Neural cell (in vitro differentiated cells): ENCODE measurements around the gene CCNO. TPM values are rescaled to one million over a fixed set of nuclear protein-coding genes. Genes with fewer than 3 reads are reported as not detected.

Source experiments
- H2AFZ ChIP-seq: fragments of 200-600, 300-800 bp; sonication (generic), shearing (Covaris generic); 2 replicates; pipeline ENCODE4 v1.6.0; 2014; ENCODE audit warnings: low read depth, mild to moderate bottlenecking, antibody characterized with exemption, low read length, moderate library complexity
- H3F3A ChIP-seq: fragments of 200-600 bp; shearing (Covaris generic); 2 replicates; pipeline ENCODE4 v1.6.1; 2016; ENCODE audit warnings: mild to moderate bottlenecking, moderate library complexity, mixed read lengths, antibody characterized with exemption, low read length; ENCODE audit not compliant: insufficient read depth, poor library complexity, severe bottlenecking
- H3K27ac ChIP-seq: fragments of 200-600, 300-800 bp; sonication (generic), shearing (Covaris generic); 2 replicates; pipeline ENCODE4 v1.5.1; 2014; ENCODE audit warnings: mild to moderate bottlenecking, low read length, moderate library complexity
- H3K27me3 ChIP-seq: fragments of 300-800, 200-600 bp; sonication (generic), shearing (Covaris generic); 2 replicates; pipeline ENCODE4 v1.6.0; 2014; ENCODE audit warnings: mild to moderate bottlenecking, low read depth, low read length, moderate library complexity; ENCODE audit not compliant: insufficient read depth
- H3K36me3 ChIP-seq: fragments of 300-800, 200-600 bp; sonication (generic), shearing (Covaris generic); 2 replicates; pipeline ENCODE4 v1.5.1; 2014; ENCODE audit warnings: mild to moderate bottlenecking, antibody characterized with exemption, low read length, moderate library complexity; ENCODE audit not compliant: insufficient read depth
- H3K4me2 ChIP-seq: fragments of 300-800, 200-600 bp; sonication (generic), shearing (Covaris generic); 2 replicates; pipeline ENCODE4 v1.6.0; 2014; ENCODE audit warnings: mild to moderate bottlenecking, low read length
- H3K4me3 ChIP-seq: fragments of 300-800, 200-600 bp; sonication (generic), shearing (Covaris generic); 2 replicates; pipeline ENCODE4 v1.5.1; 2014; ENCODE audit warnings: mild to moderate bottlenecking, low read length, moderate library complexity
- H3K79me2 ChIP-seq: fragments of 200-600 bp; shearing (Covaris generic); replicated peaks from 2 replicates; pipeline ENCODE4 v1.6.0; 2014; ENCODE audit warnings: mild to moderate bottlenecking, low read length, moderate library complexity; ENCODE audit not compliant: insufficient read depth
- H3K9ac ChIP-seq: fragments of 300-800, 200-600 bp; sonication (generic), shearing (Covaris generic); 2 replicates; pipeline ENCODE4 v1.6.1; 2016; ENCODE audit warnings: mild to moderate bottlenecking, low read length, mixed read lengths
- H3K9me2 ChIP-seq: fragments of 200-600 bp; shearing (Covaris generic); 2 replicates; pipeline ENCODE4 v1.6.1; 2016; ENCODE audit warnings: mild to moderate bottlenecking, low read length, mixed read lengths; ENCODE audit not compliant: insufficient read depth
- H3K9me3 ChIP-seq: fragments of 200-600, 300-800 bp; sonication (generic), shearing (Covaris generic); 2 replicates; pipeline ENCODE4 v1.6.1; 2016; ENCODE audit warnings: mild to moderate bottlenecking, mixed run types, low read length, moderate library complexity, mixed read lengths
- H4K20me1 ChIP-seq: fragments of 200-600 bp; shearing (Covaris generic); 2 replicates; pipeline ENCODE4 v1.6.1; 2016; ENCODE audit warnings: mild to moderate bottlenecking, mixed run types; ENCODE audit not compliant: insufficient read depth
- EP300 ChIP-seq: fragments of 450-650 bp; conservative IDR thresholded peaks from 2 replicates; pipeline ENCODE4 v1.6.1; 2014; ENCODE audit warnings: antibody characterized with exemption, mild to moderate bottlenecking, moderate library complexity; ENCODE audit not compliant: poor library complexity, severe bottlenecking
- EZH2 ChIP-seq: fragments of 200-600, 300-800 bp; shearing (Covaris generic), sonication (generic); IDR thresholded peaks from 2 replicates; pipeline ENCODE4 v1.6.1; 2014; ENCODE audit warnings: antibody characterized with exemption, low read length, borderline replicate concordance, mild to moderate bottlenecking; ENCODE audit not compliant: insufficient read depth, poor library complexity, severe bottlenecking
- MXI1 ChIP-seq: fragments of 450-650 bp; conservative IDR thresholded peaks from 2 replicates; pipeline ENCODE4 v1.6.1; 2014; ENCODE audit warnings: antibody characterized with exemption, mild to moderate bottlenecking; ENCODE audit not compliant: poor library complexity, severe bottlenecking
- POLR2AphosphoS5 ChIP-seq: IDR thresholded peaks from 2 replicates; pipeline ENCODE4 v1.6.1; 2012
- RAD21 ChIP-seq: fragments of 450-650 bp; conservative IDR thresholded peaks from 2 replicates; pipeline ENCODE4 v1.6.1; 2014; ENCODE audit warnings: antibody characterized with exemption, mild to moderate bottlenecking, moderate library complexity
- REST ChIP-seq: IDR thresholded peaks from 2 replicates; pipeline ENCODE4 v1.6.1; 2012; ENCODE audit warnings: borderline replicate concordance
- SMC3 ChIP-seq: fragments of 450-650 bp; conservative IDR thresholded peaks from 2 replicates; pipeline ENCODE4 v1.6.1; 2014; ENCODE audit warnings: antibody characterized with exemption, mild to moderate bottlenecking, moderate library complexity; ENCODE audit not compliant: poor library complexity
- TAF1 ChIP-seq: IDR thresholded peaks from 2 replicates; pipeline ENCODE4 v1.6.1; 2012; ENCODE audit warnings: low read depth
- polyA plus RNA-seq: library from polyadenylated mRNA; depleted of rRNA; stranded (reverse); fragments of >200 nt; gene quantifications from 2 replicates; pipeline ENCODE4 v1.2.3, GENCODE V29; 2014
- TF ChIP-seq, protein P1 (sequence below): fragments of 450-650 bp; IDR thresholded peaks from 2 replicates; pipeline ENCODE4 v1.5.1; 2014; ENCODE audit warnings: antibody characterized with exemption, mild to moderate bottlenecking, moderate library complexity; ENCODE audit not compliant: poor library complexity, severe bottlenecking

CCNO gene
- polyA plus RNA-seq, 1 donor from 2014 or later, result 0.16 TPM

DNA sequence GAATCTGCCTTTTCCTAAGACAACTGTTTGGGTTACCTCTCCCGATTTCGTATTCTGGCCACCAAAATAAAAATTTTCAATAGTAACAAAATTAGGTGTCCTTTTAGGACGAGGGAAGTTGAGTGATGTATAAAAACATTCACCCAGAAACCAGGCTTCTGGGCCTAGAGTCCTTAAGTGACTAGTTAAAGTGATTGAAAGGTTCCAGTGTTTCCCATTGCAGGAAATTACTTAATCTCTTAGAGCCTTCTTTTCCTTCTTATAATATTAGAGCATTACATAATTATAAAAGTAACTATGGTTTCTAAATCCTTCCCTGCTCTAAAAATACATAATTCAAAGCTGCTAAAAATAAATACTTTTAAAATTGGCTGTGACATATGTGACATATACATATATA lies 13.6 kb downstream of the CCNO start:
- Histone ChIP-seq H4K20me1 (no peaks in the 10 kb centered on the region), H3K79me2 (no peaks in the 10 kb centered on the region), H3K9me3 (peaks cover 3% of the 10 kb centered on the region), H2AFZ (no peak overlapping the region), H3F3A (no peaks in the 10 kb centered on the region), H3K9me2 (no peaks in the 10 kb centered on the region), H3K36me3 (no peaks in the 10 kb centered on the region), H3K4me2 (no peak overlapping the region), H3K4me3 (no peak overlapping the region), H3K27ac (no peak overlapping the region), H3K27me3 (peaks cover 70% of the 10 kb centered on the region), H3K9ac (no peak overlapping the region)
- TF ChIP-seq, protein P1, sequence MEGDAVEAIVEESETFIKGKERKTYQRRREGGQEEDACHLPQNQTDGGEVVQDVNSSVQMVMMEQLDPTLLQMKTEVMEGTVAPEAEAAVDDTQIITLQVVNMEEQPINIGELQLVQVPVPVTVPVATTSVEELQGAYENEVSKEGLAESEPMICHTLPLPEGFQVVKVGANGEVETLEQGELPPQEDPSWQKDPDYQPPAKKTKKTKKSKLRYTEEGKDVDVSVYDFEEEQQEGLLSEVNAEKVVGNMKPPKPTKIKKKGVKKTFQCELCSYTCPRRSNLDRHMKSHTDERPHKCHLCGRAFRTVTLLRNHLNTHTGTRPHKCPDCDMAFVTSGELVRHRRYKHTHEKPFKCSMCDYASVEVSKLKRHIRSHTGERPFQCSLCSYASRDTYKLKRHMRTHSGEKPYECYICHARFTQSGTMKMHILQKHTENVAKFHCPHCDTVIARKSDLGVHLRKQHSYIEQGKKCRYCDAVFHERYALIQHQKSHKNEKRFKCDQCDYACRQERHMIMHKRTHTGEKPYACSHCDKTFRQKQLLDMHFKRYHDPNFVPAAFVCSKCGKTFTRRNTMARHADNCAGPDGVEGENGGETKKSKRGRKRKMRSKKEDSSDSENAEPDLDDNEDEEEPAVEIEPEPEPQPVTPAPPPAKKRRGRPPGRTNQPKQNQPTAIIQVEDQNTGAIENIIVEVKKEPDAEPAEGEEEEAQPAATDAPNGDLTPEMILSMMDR, result no peak
- TF ChIP-seq REST (no peak), TAF1 (no peak)

GRCh38 chr5:55218967-55219366 lies 14.4 kb downstream of the CCNO start:
- no peak for TF ChIP-seq TAF1
- TF ChIP-seq REST, result no peak
- no peak for TF ChIP-seq SMC3
- TF ChIP-seq, protein P1, result no peak
- TF ChIP-seq EP300, result no peak
- no peak for TF ChIP-seq RAD21
- TF ChIP-seq EZH2, result no peak
- no peak for TF ChIP-seq POLR2AphosphoS5
- no peak for TF ChIP-seq MXI1
- Histone ChIP-seq H3K4me2 (no peak overlapping the region), H3K9ac (no peak overlapping the region), H3K79me2 (no peaks in the 10 kb centered on the region), H4K20me1 (no peaks in the 10 kb centered on the region), H3K4me3 (no peak overlapping the region), H3K36me3 (no peaks in the 10 kb centered on the region), H3K27me3 (peaks cover 62% of the 10 kb centered on the region), H3K27ac (no peak overlapping the region), H3F3A (no peaks in the 10 kb centered on the region), H2AFZ (no peak overlapping the region), H3K9me3 (peaks cover 3% of the 10 kb centered on the region), H3K9me2 (no peaks in the 10 kb centered on the region)
